ENCODE data around the gene C1orf159. TPM values are rescaled to one million over a fixed set of nuclear protein-coding genes. Genes with fewer than 3 reads are reported as not detected.
A peak's percentile ranks its signal among the peaks of the same experiment; 100 is the strongest.

The C1orf159 gene
- total RNA-seq, 6 experiments from 2014 or later, result 4.0 to 7.7 (median 6.4) TPM

GRCh38 chr1:1125945-1126344 is 10.1 kb upstream of the C1orf159 start:
- DNase-seq (no peak), ATAC-seq (no peak)
- TF ChIP-seq POLR2A (IDR thresholded peaks at IDR 0.05), result no peak
- TF ChIP-seq, protein P1, sequence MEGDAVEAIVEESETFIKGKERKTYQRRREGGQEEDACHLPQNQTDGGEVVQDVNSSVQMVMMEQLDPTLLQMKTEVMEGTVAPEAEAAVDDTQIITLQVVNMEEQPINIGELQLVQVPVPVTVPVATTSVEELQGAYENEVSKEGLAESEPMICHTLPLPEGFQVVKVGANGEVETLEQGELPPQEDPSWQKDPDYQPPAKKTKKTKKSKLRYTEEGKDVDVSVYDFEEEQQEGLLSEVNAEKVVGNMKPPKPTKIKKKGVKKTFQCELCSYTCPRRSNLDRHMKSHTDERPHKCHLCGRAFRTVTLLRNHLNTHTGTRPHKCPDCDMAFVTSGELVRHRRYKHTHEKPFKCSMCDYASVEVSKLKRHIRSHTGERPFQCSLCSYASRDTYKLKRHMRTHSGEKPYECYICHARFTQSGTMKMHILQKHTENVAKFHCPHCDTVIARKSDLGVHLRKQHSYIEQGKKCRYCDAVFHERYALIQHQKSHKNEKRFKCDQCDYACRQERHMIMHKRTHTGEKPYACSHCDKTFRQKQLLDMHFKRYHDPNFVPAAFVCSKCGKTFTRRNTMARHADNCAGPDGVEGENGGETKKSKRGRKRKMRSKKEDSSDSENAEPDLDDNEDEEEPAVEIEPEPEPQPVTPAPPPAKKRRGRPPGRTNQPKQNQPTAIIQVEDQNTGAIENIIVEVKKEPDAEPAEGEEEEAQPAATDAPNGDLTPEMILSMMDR (IDR thresholded peaks at IDR 0.05), result no peak
- intact Hi-C loops (cut with DNase I), result loop anchor here in 1 of 2 donors (5.0 to 10.0 kb wide), 2 partner anchors 101 to 139 kb away; no protein-coding TSS in a partner anchor
- Histone ChIP-seq H3K27ac (no peak overlapping the region), H3K4me3 (no peak overlapping the region), H3K36me3 (no peaks in the 10 kb centered on the region), H3K4me1 (peaks cover 0 to 38% (median 19%) of the 10 kb centered on the region in 4 donors), H3K27me3 (no peaks in the 10 kb centered on the region), H3K9me3 (no peaks in the 10 kb centered on the region)
- no CpG with 5 or more reads among the region's 18 CpGs for WGBS (ENCODE audit: insufficient coverage, low coverage, low lambda C conversion rate, missing lambda C conversion rate)

DNA sequence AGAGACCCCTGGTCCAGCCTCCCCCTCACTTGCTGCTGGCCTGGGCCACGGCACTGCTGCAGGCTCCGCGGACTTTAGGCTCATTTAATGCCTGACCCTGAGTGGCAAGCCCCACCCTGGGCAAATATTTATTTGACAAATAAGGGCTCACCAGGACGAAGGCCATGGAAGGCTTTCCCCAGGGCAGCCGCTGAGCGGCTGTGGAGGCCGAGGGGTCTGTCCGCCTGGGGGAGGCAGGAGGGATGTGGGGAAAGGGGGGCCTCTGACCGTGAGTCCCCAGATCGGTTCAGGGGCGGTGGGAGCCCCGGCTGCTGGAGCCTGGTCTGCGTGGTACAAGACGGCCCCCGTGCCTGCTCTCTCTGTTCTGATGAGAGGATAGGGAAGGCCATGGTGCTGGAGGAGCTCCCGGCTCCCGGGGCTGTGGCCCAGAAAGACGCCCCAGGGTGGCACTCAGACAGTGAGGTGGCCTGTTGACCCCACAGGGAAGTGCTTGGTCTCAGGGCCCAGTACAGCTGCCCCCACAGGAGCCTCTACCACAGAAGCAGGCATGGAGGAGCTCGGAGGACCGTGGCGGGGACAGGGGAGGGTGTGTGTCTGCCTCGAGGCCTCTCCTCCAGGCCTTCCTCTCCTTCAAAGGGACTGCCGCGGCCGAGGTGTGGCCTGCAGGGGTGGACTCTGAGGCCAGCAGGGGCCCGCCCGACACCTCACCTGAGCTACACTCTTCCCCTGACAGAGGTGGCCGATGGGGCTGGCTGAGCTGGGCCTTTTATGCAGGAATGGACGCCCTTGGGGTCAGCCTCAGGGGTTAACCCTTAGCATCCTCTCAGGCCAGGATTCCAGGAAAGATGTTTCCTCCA is 9.1 kb upstream of the C1orf159 start:
- 29% methylated on average over 5 of the region's 29 CpGs for WGBS (ENCODE audit: insufficient coverage, low coverage, low lambda C conversion rate, missing lambda C conversion rate)
- H3K4me1 ChIP-seq, result peaks cover 0 to 38% (median 19%) of the 10 kb centered on the region in 4 donors
- no peaks in the 10 kb centered on the region for H3K36me3 ChIP-seq
- no peaks in the 10 kb centered on the region for H3K9me3 ChIP-seq
- peak overlapping the region in 1 of 3 donors; percentile 15 for H3K27ac ChIP-seq
- intact Hi-C loops (cut with DNase I), result loop anchor here (5.0 to 10.0 kb wide), 4 partner anchors 102 to 167 kb away; no protein-coding TSS in a partner anchor
- peak in 1 of 3 donors; percentile 71 for DNase-seq
- H3K4me3 ChIP-seq, result peak overlapping the region in 1 of 3 donors; percentile 19
- peak; percentile 72 to 77 (median 74) for ATAC-seq
- no peak for TF ChIP-seq POLR2A (IDR thresholded peaks at IDR 0.05)
- TF ChIP-seq, protein P1 (IDR thresholded peaks at IDR 0.05), result no peak
- H3K27me3 ChIP-seq, result no peaks in the 10 kb centered on the region

DNA sequence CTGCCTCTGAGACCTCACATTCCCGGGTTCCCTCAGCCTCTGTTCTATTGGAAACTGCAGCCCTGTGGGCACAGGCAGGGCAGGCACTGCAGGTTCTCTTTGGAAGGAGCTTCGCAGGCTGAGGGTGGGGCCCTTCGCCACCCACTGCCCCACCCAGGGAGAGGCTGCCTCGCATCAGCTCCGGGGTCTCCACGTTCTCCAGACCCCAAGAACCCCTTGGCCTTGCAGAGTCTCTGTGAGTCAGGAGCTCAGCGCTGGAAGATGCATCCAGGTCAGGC is 8.6 kb upstream of the C1orf159 start:
- Histone ChIP-seq H3K4me1 (peaks cover 0 to 38% (median 19%) of the 10 kb centered on the region in 4 donors), H3K27me3 (no peaks in the 10 kb centered on the region), H3K4me3 (no peak overlapping the region), H3K27ac (no peak overlapping the region), H3K9me3 (no peaks in the 10 kb centered on the region), H3K36me3 (no peaks in the 10 kb centered on the region)
- DNase-seq, result no peak
- 47% methylated on average over 3 of the region's 7 CpGs for WGBS (ENCODE audit: insufficient coverage, low coverage, low lambda C conversion rate, missing lambda C conversion rate)
- no peak for ATAC-seq
- TF ChIP-seq, protein P1 (IDR thresholded peaks at IDR 0.05), result no peak
- TF ChIP-seq POLR2A (IDR thresholded peaks at IDR 0.05), result no peak
- intact Hi-C loops (cut with DNase I), result loop anchor here (5.0 to 10.0 kb wide), 3 partner anchors 118 to 168 kb away; no protein-coding TSS in a partner anchor

GRCh38 chr1:1123581-1124507 is 8.0 kb upstream of the C1orf159 start:
- DNase-seq, result no peak
- no peak overlapping the region for H3K27ac ChIP-seq
- H3K4me3 ChIP-seq, result no peak overlapping the region
- peaks cover 0 to 37% (median 18%) of the 10 kb centered on the region in 4 donors for H3K4me1 ChIP-seq
- intact Hi-C loops (cut with DNase I), result loop anchor here (5.0 to 10.0 kb wide), 3 partner anchors 118 to 168 kb away; no protein-coding TSS in a partner anchor
- no peaks in the 10 kb centered on the region for H3K9me3 ChIP-seq
- no peaks in the 10 kb centered on the region for H3K27me3 ChIP-seq
- no peaks in the 10 kb centered on the region for H3K36me3 ChIP-seq
- no peak for ATAC-seq
- TF ChIP-seq, protein P1 (IDR thresholded peaks at IDR 0.05), result no peak
- no peak for TF ChIP-seq POLR2A (IDR thresholded peaks at IDR 0.05)
- WGBS (ENCODE audit: insufficient coverage, low coverage, low lambda C conversion rate, missing lambda C conversion rate), result 59% methylated on average over 14 of the region's 23 CpGs

All from right lobe of liver (tissue), 6 donors.